Measurements from ENCODE around the gene C13orf42. TPM values are rescaled to one million over a fixed set of nuclear protein-coding genes. Genes with fewer than 3 reads are reported as not detected.
A peak's percentile ranks its signal among the peaks of the same experiment; 100 is the strongest.

The C13orf42 gene
- polyA plus RNA-seq (2013, experiment 1 of 2; ENCODE audit: insufficient read length): not detected
- polyA plus RNA-seq (2013, experiment 2 of 2; ENCODE audit: insufficient read length): not detected

GRCh38 chr13:51111174-51111573, at the start of gene C13orf42:
Gene C13orf42, minus strand, starts transcription at chr13:51111274. Its CDS starts 65 bp downstream, at chr13:51111209.
- DNase-seq: no peak

GRCh38 chr13:51158880-51159518, 47.9 kb upstream of the C13orf42 start:
- peak; percentile 27 for DNase-seq

- DNase-seq: no peak
Observed at GRCh38 chr13:51158365-51158764, 47.3 kb upstream of the C13orf42 start.

GRCh38 chr13:51156648-51157047, 45.6 kb upstream of the C13orf42 start:
- DNase-seq: no peak

- no peak for DNase-seq
Observed at GRCh38 chr13:51155776-51156515, 44.9 kb upstream of the C13orf42 start.

- no peak for DNase-seq
Observed at GRCh38 chr13:51155161-51155560, 44.1 kb upstream of the C13orf42 start.

- peak; percentile 36 for DNase-seq
Observed at GRCh38 chr13:51154029-51154555, 43.0 kb upstream of the C13orf42 start.

GRCh38 chr13:51153527-51153926, 42.5 kb upstream of the C13orf42 start:
- DNase-seq: no peak

- peak; percentile 64 for DNase-seq
Observed at GRCh38 chr13:51152701-51153100, 41.6 kb upstream of the C13orf42 start.

GRCh38 chr13:51151463-51151862, 40.4 kb upstream of the C13orf42 start:
- no peak for DNase-seq

GRCh38 chr13:51148952-51149573, 38.0 kb upstream of the C13orf42 start:
- peak; percentile 56 for DNase-seq

GRCh38 chr13:51148223-51148951, 37.3 kb upstream of the C13orf42 start:
- peak; percentile 4 for DNase-seq

GRCh38 chr13:51147732-51148131, 36.7 kb upstream of the C13orf42 start:
- DNase-seq: no peak

- no peak for DNase-seq
Observed at GRCh38 chr13:51146667-51147066, 35.6 kb upstream of the C13orf42 start.

- DNase-seq: no peak
Observed at GRCh38 chr13:51137250-51137649, 26.2 kb upstream of the C13orf42 start.

- no peak for DNase-seq
Observed at GRCh38 chr13:51136276-51136980, 25.4 kb upstream of the C13orf42 start.

GRCh38 chr13:51134763-51135365, 23.8 kb upstream of the C13orf42 start:
- no peak for DNase-seq

GRCh38 chr13:51130348-51130747, 19.3 kb upstream of the C13orf42 start:
- DNase-seq: no peak

GRCh38 chr13:51125495-51126226, 14.6 kb upstream of the C13orf42 start:
- peak; percentile 53 for DNase-seq

GRCh38 chr13:51122868-51123566, 11.9 kb upstream of the C13orf42 start:
- no peak for DNase-seq

All from fibroblast of skin of back (primary cell).